Measurements from ENCODE around the gene DNAJC17.

The DNAJC17 gene

GRCh38 chr15:40789999-40790398 is 17.3 kb downstream of the DNAJC17 start:
- DNase-seq (ENCODE audit: low read depth), result no peak

GRCh38 chr15:40789119-40789518 is 18.2 kb downstream of the DNAJC17 start:
- no peak for DNase-seq (ENCODE audit: low read depth)

GRCh38 chr15:40787991-40788390 is 19.3 kb downstream of the DNAJC17 start:
- DNase-seq (ENCODE audit: low read depth), result no peak

GRCh38 chr15:40787344-40787841 is 19.9 kb downstream of the DNAJC17 start:
- peak; percentile 50 for DNase-seq (ENCODE audit: low read depth)

GRCh38 chr15:40785814-40786213 is 21.5 kb downstream of the DNAJC17 start:
- no peak for DNase-seq (ENCODE audit: low read depth)

GRCh38 chr15:40785164-40785563 is 22.1 kb downstream of the DNAJC17 start:
- DNase-seq (ENCODE audit: low read depth), result no peak

GRCh38 chr15:40782609-40783227 is 24.6 kb downstream of the DNAJC17 start:
- peak; percentile 63 for DNase-seq (ENCODE audit: low read depth)

GRCh38 chr15:40776537-40777141 is 30.6 kb downstream of the DNAJC17 start:
- no peak for DNase-seq (ENCODE audit: low read depth)

GRCh38 chr15:40775740-40776536 is 31.3 kb downstream of the DNAJC17 start:
- DNase-seq (ENCODE audit: low read depth), result no peak

GRCh38 chr15:40775007-40775406 is 32.3 kb downstream of the DNAJC17 start:
- DNase-seq (ENCODE audit: low read depth), result no peak

GRCh38 chr15:40773902-40774301 is 33.4 kb downstream of the DNAJC17 start:
- DNase-seq (ENCODE audit: low read depth), result no peak

- no peak for DNase-seq (ENCODE audit: low read depth)
Observed at GRCh38 chr15:40773496-40773895, 33.8 kb downstream of the DNAJC17 start.

GRCh38 chr15:40772014-40772413 is 35.3 kb downstream of the DNAJC17 start:
- no peak for DNase-seq (ENCODE audit: low read depth)

- no peak for DNase-seq (ENCODE audit: low read depth)
Observed at GRCh38 chr15:40771242-40771641, 36.0 kb downstream of the DNAJC17 start.

- no peak for DNase-seq (ENCODE audit: low read depth)
Observed at GRCh38 chr15:40770147-40770721, 37.0 kb downstream of the DNAJC17 start.

- DNase-seq (ENCODE audit: low read depth), result peak; percentile 65
Observed at GRCh38 chr15:40769274-40770146, 37.8 kb downstream of the DNAJC17 start, which contains the start of gene C15orf62. TSS of gene C15orf62 (plus strand) at chr15:40769980. CDS start at chr15:40770496, 516 bp downstream.

GRCh38 chr15:40768521-40769273 is 38.6 kb downstream of the DNAJC17 start:
- no peak for DNase-seq (ENCODE audit: low read depth)

- no peak for DNase-seq (ENCODE audit: low read depth)
Observed at GRCh38 chr15:40767838-40768500, 39.3 kb downstream of the DNAJC17 start.

GRCh38 chr15:40766906-40767837 is 40.1 kb downstream of the DNAJC17 start:
- no peak for DNase-seq (ENCODE audit: low read depth)
